Islet of Langerhans (tissue), 1 donor: ENCODE results near the gene NTPCR.
"Not testable (repeated sequence)": the region's sequence is repeated elsewhere in the genome, so short reads cannot be mapped to it uniquely, and the experiment has no call there.

Experiments
- FAIRE-seq: peaks from one replicate; lab custom pipeline; 2011; peaks lifted over from hg19 to GRCh38; lab: Jason Lieb, UNC

The NTPCR gene, protein sequence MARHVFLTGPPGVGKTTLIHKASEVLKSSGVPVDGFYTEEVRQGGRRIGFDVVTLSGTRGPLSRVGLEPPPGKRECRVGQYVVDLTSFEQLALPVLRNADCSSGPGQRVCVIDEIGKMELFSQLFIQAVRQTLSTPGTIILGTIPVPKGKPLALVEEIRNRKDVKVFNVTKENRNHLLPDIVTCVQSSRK

DNA sequence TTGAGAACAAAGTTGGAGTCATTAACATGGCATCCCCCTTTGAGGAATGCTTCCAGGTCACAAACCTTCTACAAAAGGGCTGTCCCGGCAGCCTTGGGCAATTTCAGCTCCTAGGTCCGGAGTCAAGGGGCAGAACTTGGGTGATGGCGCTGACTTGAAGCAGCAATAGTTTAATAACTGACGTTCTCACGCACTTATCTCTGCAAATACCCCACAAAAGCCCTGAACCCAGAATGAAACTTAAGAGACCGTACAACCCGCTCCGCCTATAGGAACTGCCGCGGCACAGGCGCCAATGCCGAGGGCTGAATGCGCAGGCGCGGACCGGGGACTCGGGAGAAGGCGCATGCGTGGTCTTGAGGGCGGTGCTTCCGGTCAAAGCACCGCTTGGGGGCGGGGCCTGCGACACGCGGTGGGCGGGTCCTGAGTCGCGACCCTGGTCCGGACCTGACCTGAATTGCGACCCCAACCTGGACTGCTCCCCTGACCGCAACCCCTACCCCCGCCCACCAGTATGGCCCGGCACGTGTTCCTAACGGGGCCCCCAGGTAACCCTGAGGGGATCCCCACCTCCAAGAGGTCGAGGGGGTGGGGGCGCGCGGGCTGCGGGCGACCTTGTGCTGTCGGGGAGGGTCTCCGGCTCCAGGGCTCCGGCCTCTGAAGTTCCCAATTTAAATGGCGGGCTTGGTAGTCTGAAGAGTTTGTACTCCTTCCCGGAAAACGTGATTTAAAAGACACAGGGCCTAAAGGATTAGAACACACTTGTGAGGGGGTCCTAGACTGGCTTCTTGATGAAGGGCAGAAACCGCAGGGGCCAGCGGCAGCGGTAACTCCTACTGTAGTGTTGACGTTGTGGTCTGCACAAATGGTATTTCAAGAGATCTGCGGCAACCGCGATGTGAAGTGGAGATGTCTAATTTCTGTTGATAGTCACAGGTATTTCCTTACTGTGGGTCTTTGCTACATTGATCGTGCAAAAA lies at the start of gene NTPCR:
Gene NTPCR (plus strand): TSS at position 415 of the 980 bp plus-strand sequence. CDS start 100 bp downstream, at position 515.
- FAIRE-seq: no peak

DNA sequence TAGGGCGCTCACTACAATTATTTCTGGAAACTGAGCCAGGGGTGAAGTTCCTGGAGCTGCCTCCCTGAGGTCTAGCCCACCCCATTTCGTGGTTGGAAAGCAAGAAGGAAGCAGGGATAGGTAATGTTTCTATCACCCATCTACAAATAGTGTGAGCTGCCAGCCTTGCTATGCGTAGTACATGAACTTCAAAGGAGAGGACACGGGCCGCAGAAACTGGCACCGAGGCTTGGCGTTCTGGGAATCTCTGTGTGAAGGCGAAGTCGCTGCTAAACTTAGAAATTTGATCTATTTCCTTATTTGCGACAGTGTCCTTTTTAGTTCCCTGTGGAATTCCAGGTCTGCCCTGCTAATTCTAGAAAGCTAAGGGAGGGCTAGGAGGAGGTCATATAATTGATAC lies 49.6 kb upstream of the NTPCR start:
- FAIRE-seq: no peak

DNA sequence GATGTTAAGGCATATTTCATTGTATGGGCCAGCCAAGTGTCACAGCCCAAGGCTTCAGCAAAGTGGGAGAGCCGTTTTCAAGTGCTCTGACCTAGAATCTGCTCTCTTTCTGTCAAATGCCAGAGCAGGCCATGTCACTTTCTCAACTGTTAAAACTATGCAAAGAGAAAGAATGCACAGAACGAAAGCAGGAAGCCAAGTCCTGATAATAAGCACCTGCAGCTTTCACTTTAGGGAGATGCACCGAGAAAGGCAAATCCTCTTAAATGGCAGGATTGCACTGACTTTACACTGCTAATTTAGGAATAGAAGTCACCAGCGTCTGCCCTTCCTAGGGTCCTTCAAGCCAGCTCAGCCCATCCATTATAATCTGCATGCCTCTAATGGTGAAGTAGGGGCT lies 49.2 kb upstream of the NTPCR start:
- no peak for FAIRE-seq

DNA sequence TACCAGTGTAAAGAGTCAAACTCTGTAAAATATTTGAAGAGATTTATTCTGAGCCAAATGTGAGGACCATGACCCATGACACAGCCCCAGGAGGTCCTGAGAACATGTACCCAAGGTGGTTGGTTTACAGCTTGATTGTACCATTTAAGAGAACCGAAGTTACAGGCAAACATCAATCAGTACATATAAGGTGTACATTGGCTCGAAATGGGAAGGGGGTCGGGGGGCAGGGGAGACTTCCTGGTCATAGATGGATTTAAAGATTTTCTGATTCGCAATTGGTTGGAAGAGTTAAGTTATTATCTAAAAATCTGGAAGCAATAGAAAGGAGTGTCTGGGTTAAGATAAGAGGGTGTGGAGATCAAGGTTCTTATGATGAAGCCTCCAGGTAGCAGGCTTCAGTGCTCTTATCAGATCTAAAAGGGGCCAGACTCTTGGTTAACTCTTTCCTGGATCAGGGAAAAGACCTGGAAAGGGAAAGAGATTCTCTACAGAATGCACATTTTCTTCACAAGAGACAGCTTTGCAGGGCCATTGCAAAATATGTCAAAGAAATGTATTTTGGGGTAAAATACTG lies 47.5 kb upstream of the NTPCR start:
- no peak for FAIRE-seq

DNA sequence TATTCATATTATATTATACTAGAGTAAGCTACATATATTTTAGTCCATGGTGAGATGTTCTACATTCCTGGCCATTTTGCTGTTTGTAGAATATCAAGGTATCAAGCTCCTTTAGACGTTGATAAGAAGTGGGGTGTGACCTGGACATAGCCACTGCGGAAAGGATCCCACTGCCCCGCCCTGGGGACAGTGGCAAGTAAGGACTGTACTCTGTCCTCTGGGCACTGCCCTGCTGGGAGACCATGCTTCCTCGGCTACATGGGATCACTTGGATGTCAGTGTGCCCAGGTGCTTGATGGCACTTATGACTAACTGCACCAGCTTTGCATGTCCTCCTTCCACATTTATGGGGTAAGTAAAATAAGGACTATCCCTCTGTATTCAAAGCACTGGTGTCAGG lies 46.3 kb upstream of the NTPCR start:
- no peak for FAIRE-seq

DNA sequence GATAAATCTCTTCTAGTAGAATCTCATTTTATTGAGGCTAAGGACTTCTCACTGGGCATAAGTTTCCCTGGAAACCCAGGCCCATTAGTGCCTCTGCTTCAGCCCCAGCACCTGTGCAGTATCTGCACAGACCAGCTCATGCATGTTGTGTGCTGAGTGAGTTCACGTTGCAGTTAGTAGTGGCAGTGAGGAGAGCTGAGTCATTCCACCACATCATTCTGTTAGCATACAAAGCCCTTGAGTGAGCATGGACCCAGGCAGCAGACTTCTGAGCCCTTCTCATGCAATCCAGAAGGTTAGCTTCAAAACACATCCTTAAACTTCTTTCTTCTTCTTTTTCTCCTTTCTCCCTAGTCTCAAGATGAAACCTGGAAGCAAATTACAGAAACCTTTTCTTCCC lies 45.8 kb upstream of the NTPCR start:
- FAIRE-seq: no peak

DNA sequence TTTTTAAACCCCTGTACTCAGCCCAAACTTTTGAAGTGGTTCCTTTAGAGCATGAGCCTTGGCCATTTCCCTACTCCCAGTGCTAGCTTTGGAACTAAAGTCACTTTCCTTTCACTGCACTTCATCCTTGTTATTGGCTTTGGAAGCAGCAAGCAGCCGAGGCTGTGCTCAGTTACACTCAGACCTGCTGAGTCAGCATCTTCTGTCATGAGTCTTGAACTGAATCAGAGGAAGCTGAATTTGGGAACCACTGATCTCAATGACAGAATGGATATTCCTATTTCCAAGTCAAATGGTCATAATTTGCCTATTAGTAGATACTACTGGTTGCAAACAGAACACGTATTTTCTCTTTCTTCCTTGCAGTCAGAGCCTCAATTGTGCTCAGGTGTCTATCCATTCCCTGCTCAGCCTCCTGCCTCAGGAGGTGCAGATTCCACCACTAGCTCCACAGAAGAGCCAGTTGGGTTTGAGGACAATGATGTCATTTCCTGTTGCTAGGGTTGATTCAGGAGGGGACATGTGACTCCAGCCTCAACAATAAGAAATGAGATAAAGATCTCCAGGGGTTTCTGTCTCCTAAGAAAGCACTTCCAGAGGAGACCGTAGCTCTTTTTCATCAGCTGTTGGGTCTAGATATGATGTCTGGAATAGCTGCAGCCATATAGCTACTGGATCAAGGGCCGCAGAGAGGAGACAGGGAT lies 44.9 kb upstream of the NTPCR start:
- FAIRE-seq: no peak

DNA sequence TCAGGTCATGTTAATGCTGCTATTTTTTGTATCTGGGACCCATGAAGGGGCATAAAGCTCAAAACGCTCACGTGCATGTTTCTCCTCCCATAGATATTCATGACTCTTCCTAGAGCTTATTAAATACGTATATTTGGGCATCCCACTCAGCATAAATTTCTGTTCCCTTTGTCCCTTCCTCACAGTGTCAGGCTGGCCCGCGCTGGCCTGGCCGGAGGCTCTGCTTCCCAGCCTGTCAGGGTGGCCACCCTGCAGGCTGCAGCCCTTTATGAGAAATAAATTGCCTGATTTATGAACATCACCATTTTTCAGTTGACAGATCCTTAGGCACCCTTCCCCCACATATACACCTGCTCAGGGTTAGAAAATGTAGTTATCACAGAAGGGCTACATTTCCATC lies 44.0 kb upstream of the NTPCR start:
- no peak for FAIRE-seq

DNA sequence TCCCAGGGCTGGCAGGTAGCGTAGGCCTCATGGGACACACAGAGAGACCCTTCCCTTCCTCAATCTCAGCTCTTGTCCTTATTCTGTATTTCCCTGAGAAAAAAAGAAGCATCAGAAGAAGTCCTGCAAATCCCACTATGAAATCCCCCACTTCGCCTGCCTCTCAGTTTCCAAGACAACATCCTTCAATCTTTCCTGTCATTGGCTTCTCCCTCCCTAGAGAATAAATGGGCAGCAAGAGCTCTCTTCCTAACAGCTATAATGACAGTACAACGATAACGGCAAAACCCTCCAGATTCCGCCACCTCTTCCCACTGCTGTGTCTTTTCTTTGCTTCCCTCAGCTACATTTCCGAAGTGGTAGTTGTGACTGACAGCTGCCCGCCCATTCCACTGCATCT lies 41.6 kb upstream of the NTPCR start:
- FAIRE-seq: no peak

DNA sequence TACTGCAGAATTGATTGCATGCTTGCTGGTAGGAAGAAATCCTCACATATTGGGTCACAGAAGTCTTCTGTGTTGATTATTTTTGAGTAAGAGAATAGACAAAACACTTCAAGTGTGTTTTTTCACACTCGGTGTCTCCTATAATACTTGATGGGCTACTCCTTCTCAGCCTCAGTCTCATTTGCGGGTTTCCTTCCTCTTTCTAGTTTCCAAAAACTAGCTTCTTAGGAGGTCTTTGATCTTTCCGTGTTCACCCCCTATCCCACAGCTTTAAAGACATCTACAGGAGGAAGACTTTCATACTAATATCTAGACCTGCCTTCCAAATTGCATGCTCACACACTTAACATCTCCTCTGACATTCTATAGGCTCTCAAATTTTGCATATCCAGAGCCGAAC lies 40.7 kb upstream of the NTPCR start:
- no peak for FAIRE-seq

DNA sequence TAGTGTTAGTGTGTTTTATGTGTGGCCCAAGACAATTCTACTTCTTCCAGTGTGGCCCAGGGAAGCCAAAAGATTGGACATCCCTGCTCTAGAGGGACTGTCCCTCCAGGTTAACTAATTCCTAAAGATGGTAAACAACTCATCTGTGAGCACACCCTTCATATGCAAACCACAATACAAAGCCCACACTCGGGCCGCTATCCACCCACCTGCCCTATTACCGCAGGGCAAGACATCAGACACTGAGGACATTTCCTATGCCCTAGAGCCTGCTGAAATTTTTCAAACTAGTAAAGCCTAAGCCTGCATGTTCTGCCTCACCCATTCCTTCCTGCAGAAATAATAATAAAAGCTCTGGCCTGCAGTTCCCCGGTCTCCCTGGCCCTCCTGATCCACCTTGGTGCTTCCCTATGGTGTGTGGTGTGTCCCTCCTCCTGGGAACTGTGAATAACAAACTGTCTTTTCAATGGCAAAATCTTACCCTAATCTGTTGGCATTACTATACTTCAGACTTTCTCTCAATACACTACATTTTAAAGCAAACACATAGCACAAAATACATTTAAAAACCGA lies 39.3 kb upstream of the NTPCR start:
- FAIRE-seq: no peak

DNA sequence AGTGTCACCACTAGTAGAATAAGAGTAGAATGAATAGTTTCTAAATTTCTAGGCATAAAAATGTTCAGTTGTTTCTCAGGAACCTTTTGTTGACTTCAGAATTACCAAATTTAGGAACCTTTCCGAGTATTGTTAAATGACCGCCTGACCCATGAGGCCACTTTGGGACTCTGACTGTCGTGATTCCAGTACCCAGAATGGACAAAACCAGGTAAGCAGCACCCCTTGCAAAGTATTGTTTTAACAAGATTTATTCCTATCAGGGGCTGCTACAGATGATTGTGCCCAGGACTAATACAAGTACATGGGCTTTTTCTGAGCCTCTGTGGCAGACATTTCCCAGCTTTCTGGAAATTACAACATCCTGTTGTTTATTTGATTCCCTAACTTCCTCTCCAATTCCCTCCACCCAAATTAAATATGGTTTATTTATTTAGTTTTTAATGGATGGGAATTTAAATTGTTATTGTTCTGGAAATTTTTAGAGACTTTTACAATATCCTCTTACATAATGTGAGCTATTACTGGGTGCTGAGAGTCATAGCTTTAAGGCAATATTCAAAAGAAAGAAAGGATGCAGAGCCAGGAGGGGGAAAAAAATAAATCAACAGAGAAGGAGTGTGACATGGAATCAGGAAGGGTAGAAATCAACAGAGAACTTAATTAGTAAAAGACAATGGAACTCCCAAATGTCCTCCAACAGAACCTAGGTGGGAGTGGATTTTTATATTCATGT lies 37.4 kb upstream of the NTPCR start:
- FAIRE-seq: no peak

DNA sequence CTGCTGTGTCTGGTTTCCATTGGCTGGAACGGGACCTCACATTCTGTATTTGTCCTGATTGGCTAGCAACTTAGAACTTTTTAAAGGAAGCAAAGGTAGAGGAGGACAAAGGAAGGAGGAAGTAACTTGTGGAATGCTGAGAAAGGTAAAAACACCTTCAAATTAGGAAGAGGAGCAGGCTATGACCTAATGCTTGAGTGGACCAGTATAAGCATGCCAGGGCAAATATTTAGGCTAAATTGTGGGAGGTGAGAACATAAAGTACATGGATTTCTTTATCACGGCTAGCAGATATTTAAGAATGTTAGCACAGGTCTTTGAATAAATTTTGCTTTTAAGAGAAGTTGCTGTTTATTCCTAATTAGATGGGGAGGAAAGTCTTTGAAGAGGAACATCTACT lies 36.1 kb upstream of the NTPCR start:
- not testable (repeated sequence) for FAIRE-seq

DNA sequence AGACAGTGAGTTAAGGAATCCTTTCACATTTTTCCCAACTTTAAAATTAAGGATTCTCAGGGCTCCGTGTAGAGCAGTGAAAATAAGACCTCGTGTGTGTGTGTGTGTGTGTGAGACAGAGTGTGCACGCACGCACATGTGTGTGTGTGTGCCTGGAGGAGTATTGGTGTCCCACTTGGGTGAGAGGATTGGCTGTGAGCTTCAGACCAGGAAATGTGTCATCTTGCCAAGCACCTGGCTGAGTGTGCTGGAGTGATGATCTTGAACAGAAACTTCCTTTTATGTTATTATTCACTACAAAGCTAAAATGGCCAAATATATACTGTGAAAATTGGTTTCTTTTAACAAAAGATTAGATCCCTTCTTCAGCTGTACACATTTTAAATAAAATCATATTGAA lies 35.2 kb upstream of the NTPCR start:
- FAIRE-seq: no peak

DNA sequence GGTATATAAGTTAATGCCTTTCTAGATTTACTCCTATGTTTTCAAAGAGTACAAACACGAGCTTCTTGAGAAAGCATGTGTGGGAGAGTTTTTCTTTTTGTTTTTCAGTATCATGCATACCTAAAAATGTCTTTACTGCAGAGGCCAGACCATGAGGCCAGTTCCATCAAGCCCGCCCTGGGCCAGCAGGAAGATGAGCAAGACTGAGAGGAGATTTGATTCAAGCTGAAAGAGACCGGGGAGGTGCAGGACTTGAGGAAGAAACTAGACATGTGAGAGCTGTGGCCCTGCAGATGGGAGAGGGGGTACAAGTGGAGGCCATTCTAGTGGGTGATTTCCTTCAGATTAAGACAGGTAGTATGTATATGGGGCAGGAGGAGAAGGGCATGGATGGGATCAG lies 33.4 kb upstream of the NTPCR start:
- no peak for FAIRE-seq

DNA sequence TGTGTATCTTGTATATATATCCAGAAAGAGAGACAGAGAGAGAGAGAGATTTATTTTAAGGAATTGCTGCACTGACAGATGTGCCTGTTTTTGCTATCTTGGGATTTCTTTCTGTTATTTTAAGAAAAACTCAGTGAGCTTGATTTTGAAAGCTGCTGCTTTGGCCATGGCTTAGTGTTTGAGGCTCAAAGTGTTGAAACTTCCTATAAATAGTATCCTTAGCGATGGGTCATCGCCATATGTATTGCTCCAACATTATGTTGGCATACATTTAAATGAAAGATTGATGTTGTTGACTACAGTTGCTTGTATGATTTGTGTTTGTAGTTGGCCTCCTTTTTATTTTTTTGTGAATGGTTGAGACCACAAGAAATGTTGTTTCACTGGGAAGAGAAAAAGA lies 29.0 kb upstream of the NTPCR start:
- no peak for FAIRE-seq

DNA sequence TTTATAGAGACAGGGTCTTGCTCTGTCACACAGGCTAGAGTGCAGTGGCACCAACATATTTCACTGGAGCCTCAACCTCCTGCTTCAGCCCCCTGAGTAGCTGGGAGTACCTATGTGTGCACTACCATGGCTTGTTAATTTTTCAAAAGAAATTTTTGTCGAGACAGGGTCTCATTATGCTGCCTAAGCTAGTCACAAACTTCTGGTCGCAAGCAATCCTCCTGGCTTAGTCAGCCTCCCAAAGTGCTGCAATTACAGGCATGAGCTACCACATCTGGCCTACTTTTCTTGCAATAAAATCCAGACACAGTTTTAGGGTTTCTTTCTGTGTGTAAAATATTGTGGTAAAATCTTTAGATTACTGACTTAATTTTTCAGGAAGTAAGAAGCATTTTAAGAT lies 27.9 kb upstream of the NTPCR start:
- no peak for FAIRE-seq

DNA sequence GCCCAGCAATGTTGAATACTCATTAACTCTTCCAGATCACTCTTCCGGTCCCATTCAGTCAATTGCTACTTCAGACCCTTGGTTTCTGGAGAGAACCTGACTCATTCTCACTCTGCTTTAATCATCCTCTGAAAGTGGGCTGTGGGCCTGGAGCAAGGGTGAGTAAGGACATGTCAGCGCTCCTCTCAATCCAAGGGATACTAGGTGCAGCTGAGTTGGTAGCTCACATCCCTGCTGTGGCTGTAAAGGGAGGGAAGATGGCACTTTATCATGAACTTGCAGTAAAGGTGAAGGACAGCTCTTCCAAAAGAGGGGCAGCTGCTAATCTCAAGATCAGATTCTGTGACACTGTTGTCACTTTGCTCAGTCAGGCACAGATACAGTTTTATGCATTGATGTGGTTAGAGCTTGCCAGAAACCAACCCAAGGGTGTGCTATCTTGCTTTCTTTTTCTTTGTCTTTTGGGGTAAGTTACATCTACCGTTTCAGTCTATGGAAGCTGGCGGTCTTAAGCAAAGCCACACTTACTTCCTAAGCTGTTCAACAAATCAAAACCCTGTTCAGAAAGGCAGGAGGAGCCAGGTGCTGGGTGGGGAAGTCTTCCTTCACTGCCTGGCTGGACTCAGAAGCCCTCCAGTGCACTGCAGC lies 26.5 kb upstream of the NTPCR start:
- FAIRE-seq: no peak

DNA sequence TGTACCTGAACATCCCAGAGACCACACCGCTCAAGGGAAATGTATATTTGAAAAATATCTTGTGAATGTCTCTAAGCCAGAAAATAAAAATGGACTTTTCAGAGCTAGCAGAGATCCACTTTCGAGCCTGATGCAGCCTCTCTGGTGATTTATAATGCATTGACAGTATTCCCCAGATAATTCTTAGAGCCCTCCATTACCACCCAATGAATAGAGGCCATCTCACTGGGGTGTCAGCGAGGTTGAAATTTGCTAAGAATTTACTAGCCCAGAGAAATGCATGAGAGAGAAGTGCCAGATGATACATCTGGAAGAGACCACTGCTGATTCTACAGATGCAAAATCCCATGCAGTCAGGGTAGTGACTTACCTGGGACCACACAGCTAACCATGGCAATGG lies 25.5 kb upstream of the NTPCR start:
- FAIRE-seq: no peak

DNA sequence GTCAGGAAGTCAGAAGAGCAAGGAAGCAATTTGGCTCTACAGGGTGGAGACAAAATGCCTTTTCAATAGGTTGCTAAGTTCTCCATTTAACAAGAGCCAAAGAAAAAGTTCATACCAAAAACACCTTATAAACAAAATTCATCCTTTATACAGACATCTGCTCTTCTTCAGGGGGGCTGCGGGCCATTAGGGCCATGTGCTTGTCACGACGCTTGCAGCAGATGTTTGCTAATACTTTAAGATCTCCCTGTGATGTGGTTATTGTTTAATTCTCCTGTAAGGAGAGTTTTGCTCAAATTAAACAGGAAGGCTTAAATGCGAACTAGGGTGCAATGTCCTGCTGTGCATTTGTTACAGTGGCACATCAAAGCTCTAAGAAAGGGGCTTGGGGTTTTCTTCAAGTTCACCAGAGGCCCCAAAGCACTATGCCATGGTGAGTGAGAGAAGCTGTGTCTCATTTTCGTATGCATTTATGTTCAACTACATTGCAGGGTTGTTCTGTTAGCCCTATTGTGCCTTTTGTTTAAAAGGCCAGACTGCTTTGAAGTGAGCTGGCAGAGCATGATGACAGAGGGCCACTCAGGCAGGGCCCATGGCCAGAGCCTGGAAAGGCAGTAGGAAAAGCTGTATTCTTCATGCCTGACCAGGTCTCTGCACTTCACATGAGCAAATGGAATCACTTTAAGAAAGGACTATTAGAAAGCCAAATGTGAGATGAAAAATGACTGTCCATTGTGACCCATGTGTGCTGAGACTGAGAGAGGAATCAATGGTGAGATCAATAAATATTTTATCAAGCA lies 24.8 kb upstream of the NTPCR start:
- peak; percentile 53 for FAIRE-seq
